GM12891 (cell line): Measurements from ENCODE around the gene REC8.

Experiments
- POLR2AphosphoS5 ChIP-seq: IDR thresholded peaks from 2 replicates; pipeline ENCODE4 v1.6.1; 2011; ENCODE audit warnings: low read depth, low read length, control low read depth
- TAF1 ChIP-seq: IDR thresholded peaks from 2 replicates; pipeline ENCODE4 v1.6.1; 2011; ENCODE audit warnings: low read depth, low read length, control low read depth

DNA sequence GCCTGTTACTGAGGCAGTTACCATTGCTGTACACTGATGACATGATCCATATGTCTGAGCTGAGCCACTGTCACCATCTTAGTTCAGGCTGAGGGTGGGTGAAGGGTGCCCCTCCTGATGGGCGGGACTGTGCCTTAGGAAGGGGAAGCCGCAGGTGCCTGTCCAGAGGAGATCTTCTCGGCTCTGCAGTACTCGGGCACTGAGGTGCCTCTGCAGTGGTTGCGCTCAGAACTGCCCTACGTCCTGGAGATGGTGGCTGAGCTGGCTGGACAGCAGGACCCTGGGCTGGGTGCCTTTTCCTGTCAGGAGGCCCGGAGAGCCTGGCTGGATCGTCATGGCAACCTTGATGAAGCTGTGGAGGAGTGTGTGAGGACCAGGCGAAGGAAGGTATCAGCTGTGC, 20.9 kb upstream of the REC8 start:
- TF ChIP-seq TAF1 (no peak), POLR2AphosphoS5 (no peak)
